ENCODE measurements around the gene GATD1.

The GATD1 gene

GRCh38 chr11:797296-798092, 20.2 kb upstream of the GATD1 start:
- no CpG with 5 or more reads among the region's 57 CpGs for WGBS (ENCODE audit: extremely low coverage, insufficient coverage, insufficient read length)

GRCh38 chr11:796565-797295, 19.4 kb upstream of the GATD1 start:
- Histone ChIP-seq H2AK5ac (ENCODE audit: low read length) (peak overlapping the region; percentile 34), H2BK120ac (ENCODE audit: insufficient read depth, low read length, poor library complexity) (no peak overlapping the region), H3K36me3 (ENCODE audit: control insufficient read depth in 1 of 2, insufficient read depth in 2 of 2, low read length in 2 of 2) (peaks cover 56 to 58% of the 10 kb centered on the region in 2 experiments), H2BK12ac (ENCODE audit: low read length) (no peak overlapping the region), H3K4ac (ENCODE audit: low read depth, low read length) (no peak overlapping the region), H4K91ac (ENCODE audit: low read depth, low read length) (peak overlapping the region; percentile 21), H3K79me2 (ENCODE audit: control insufficient read depth, insufficient read depth, low read length, poor library complexity) (peaks cover 6% of the 10 kb centered on the region), H3K4me3 (ENCODE audit: low read depth, low read length) (peak overlapping the region; percentile 88), H2BK5ac (ENCODE audit: low read depth, low read length, poor library complexity) (no peak overlapping the region), H3K4me1 (ENCODE audit: control insufficient read depth in 1 of 2, insufficient read depth in 2 of 2, low read length in 2 of 2) (peaks cover 14 to 17% of the 10 kb centered on the region in 2 experiments), H2AFZ (ENCODE audit: insufficient read depth, low read length, poor library complexity) (no peak overlapping the region), H4K12ac (ENCODE audit: low read depth, low read length) (peak overlapping the region; percentile 66), H3K27me3 (ENCODE audit: insufficient read depth, low read length) (no peaks in the 10 kb centered on the region), H3K27ac (ENCODE audit: low read depth, low read length) (no peak overlapping the region), H3K18ac (ENCODE audit: low read length) (peak overlapping the region; percentile 3), H3K23ac (ENCODE audit: low read length) (no peak overlapping the region), H3K4me2 (ENCODE audit: low read length) (peak overlapping the region; percentile 92), H3K9me3 (ENCODE audit: insufficient read depth, low read depth, low read length) (peaks cover 1% of the 10 kb centered on the region), H4K8ac (ENCODE audit: low read depth, low read length) (peak overlapping the region; percentile 91), H3K79me1 (ENCODE audit: low read length) (peaks cover 6% of the 10 kb centered on the region), H3K14ac (ENCODE audit: low read length) (peak overlapping the region; percentile 2), H3K9ac (ENCODE audit: low read length) (peak overlapping the region; percentile 0)
- WGBS (ENCODE audit: extremely low coverage, insufficient coverage, insufficient read length), result no CpG with 5 or more reads among the region's 18 CpGs
- DNase-seq, result peak in 1 of 2 donors; percentile 40

More at GRCh38 chr11:797296-798092, 20.2 kb upstream of the GATD1 start:
- peaks cover 6% of the 10 kb centered on the region for H3K79me2 ChIP-seq (ENCODE audit: control insufficient read depth, insufficient read depth, low read length, poor library complexity)
- H3K4me2 ChIP-seq (ENCODE audit: low read length), result peak overlapping the region; percentile 92
- H4K12ac ChIP-seq (ENCODE audit: low read depth, low read length), result peak overlapping the region; percentile 65
- H3K27me3 ChIP-seq (ENCODE audit: insufficient read depth, low read length), result no peaks in the 10 kb centered on the region
- H3K4me3 ChIP-seq (ENCODE audit: low read depth, low read length), result peak overlapping the region; percentile 88
- peaks cover 6% of the 10 kb centered on the region for H3K79me1 ChIP-seq (ENCODE audit: low read length)
- peaks cover 14 to 17% of the 10 kb centered on the region in 2 experiments for H3K4me1 ChIP-seq (ENCODE audit: control insufficient read depth in 1 of 2, insufficient read depth in 2 of 2, low read length in 2 of 2)
- peak overlapping the region; percentile 85 for H3K14ac ChIP-seq (ENCODE audit: low read length)
- peak overlapping the region; percentile 83 for H3K9ac ChIP-seq (ENCODE audit: low read length)
- peak overlapping the region; percentile 51 for H2BK5ac ChIP-seq (ENCODE audit: low read depth, low read length, poor library complexity)
- H2BK120ac ChIP-seq (ENCODE audit: insufficient read depth, low read length, poor library complexity), result peak overlapping the region; percentile 20
- peak overlapping the region; percentile 91 for H4K8ac ChIP-seq (ENCODE audit: low read depth, low read length)
- peak overlapping the region; percentile 94 for H3K18ac ChIP-seq (ENCODE audit: low read length)
- H4K91ac ChIP-seq (ENCODE audit: low read depth, low read length), result peak overlapping the region; percentile 90
- H2AFZ ChIP-seq (ENCODE audit: insufficient read depth, low read length, poor library complexity), result peak overlapping the region; percentile 80
- no peak for DNase-seq
- H3K23ac ChIP-seq (ENCODE audit: low read length), result no peak overlapping the region
- H2AK5ac ChIP-seq (ENCODE audit: low read length), result peak overlapping the region; percentile 40
- peak overlapping the region; percentile 50 for H3K27ac ChIP-seq (ENCODE audit: low read depth, low read length)
- H3K4ac ChIP-seq (ENCODE audit: low read depth, low read length), result peak overlapping the region; percentile 63
- H2BK12ac ChIP-seq (ENCODE audit: low read length), result no peak overlapping the region
- H3K36me3 ChIP-seq (ENCODE audit: control insufficient read depth in 1 of 2, insufficient read depth in 2 of 2, low read length in 2 of 2), result peaks cover 56 to 58% of the 10 kb centered on the region in 2 experiments
- H3K9me3 ChIP-seq (ENCODE audit: insufficient read depth, low read depth, low read length), result peaks cover 5% of the 10 kb centered on the region

GRCh38 chr11:795634-796564, 18.6 kb upstream of the GATD1 start:
- no peak overlapping the region for H3K9ac ChIP-seq (ENCODE audit: low read length)
- no peak overlapping the region for H3K4me3 ChIP-seq (ENCODE audit: low read depth, low read length)
- H3K9me3 ChIP-seq (ENCODE audit: insufficient read depth, low read depth, low read length), result no peaks in the 10 kb centered on the region
- peak overlapping the region; percentile 11 for H3K18ac ChIP-seq (ENCODE audit: low read length)
- DNase-seq, result peak in 1 of 2 donors; percentile 38
- no peak overlapping the region for H3K4me2 ChIP-seq (ENCODE audit: low read length)
- H2BK120ac ChIP-seq (ENCODE audit: insufficient read depth, low read length, poor library complexity), result no peak overlapping the region
- H2AK5ac ChIP-seq (ENCODE audit: low read length), result no peak overlapping the region
- peaks cover 6% of the 10 kb centered on the region for H3K79me1 ChIP-seq (ENCODE audit: low read length)
- H3K23ac ChIP-seq (ENCODE audit: low read length), result no peak overlapping the region
- H3K36me3 ChIP-seq (ENCODE audit: control insufficient read depth in 1 of 2, insufficient read depth in 2 of 2, low read length in 2 of 2), result peaks cover 56 to 57% of the 10 kb centered on the region in 2 experiments
- H4K8ac ChIP-seq (ENCODE audit: low read depth, low read length), result no peak overlapping the region
- H3K27me3 ChIP-seq (ENCODE audit: insufficient read depth, low read length), result no peaks in the 10 kb centered on the region
- no peak overlapping the region for H2BK12ac ChIP-seq (ENCODE audit: low read length)
- no peak overlapping the region for H3K27ac ChIP-seq (ENCODE audit: low read depth, low read length)
- no peak overlapping the region for H3K4ac ChIP-seq (ENCODE audit: low read depth, low read length)
- H4K12ac ChIP-seq (ENCODE audit: low read depth, low read length), result no peak overlapping the region
- H4K91ac ChIP-seq (ENCODE audit: low read depth, low read length), result no peak overlapping the region
- no peak overlapping the region for H2AFZ ChIP-seq (ENCODE audit: insufficient read depth, low read length, poor library complexity)
- peaks cover 14 to 17% of the 10 kb centered on the region in 2 experiments for H3K4me1 ChIP-seq (ENCODE audit: control insufficient read depth in 1 of 2, insufficient read depth in 2 of 2, low read length in 2 of 2)
- no peak overlapping the region for H2BK5ac ChIP-seq (ENCODE audit: low read depth, low read length, poor library complexity)
- H3K14ac ChIP-seq (ENCODE audit: low read length), result no peak overlapping the region
- peaks cover 6% of the 10 kb centered on the region for H3K79me2 ChIP-seq (ENCODE audit: control insufficient read depth, insufficient read depth, low read length, poor library complexity)
- WGBS (ENCODE audit: extremely low coverage, insufficient coverage, insufficient read length), result no CpG with 5 or more reads among the region's 26 CpGs
